ENCODE results near the gene BEGAIN.

BEGAIN gene

GRCh38 chr14:100567877-100568163 lies 19.4 kb downstream of the BEGAIN start:
- peaks cover 21% of the 10 kb centered on the region for H3K4me1 ChIP-seq (ENCODE audit: insufficient read depth, low read length)
- H3K4me3 ChIP-seq (ENCODE audit: low read depth in 1 of 2, low read length in 2 of 2) = no peak overlapping the region
- no peaks in the 10 kb centered on the region for H3K36me3 ChIP-seq (ENCODE audit: insufficient read depth, low read length)
- H3K27ac ChIP-seq (ENCODE audit: low read length) = no peak overlapping the region
- no peak for ATAC-seq (ENCODE audit: insufficient read depth, low read depth)
- H3K9ac ChIP-seq (ENCODE audit: low read depth, low read length) = no peak overlapping the region
- no peak for TF ChIP-seq EZH2 (IDR thresholded peaks at IDR 0.05; ENCODE audit: borderline replicate concordance, low read depth, low read length, severe bottlenecking)
- no peak for TF ChIP-seq CTCF (IDR thresholded peaks at IDR 0.05; ENCODE audit: borderline replicate concordance, extremely low read depth, low read length, poor library complexity, severe bottlenecking)
- no peak overlapping the region for H3K4me2 ChIP-seq (ENCODE audit: insufficient read depth, low read length)
- H3K9me3 ChIP-seq (ENCODE audit: insufficient read depth, low read length, severe bottlenecking) = no peaks in the 10 kb centered on the region
- DNase-seq = no peak
- peaks cover 31% of the 10 kb centered on the region for H3K27me3 ChIP-seq (ENCODE audit: insufficient read depth, low read length, poor library complexity)
- peaks cover 8% of the 10 kb centered on the region; the same call in 1 of the 2 replicates for H4K20me1 ChIP-seq (ENCODE audit: insufficient read depth, low read length)
- no peaks in the 10 kb centered on the region for H3K79me2 ChIP-seq (ENCODE audit: insufficient read depth, low read length)
- no peak overlapping the region for H2AFZ ChIP-seq (ENCODE audit: low read depth, low read length)

- H2AFZ ChIP-seq (ENCODE audit: low read depth, low read length) = no peak overlapping the region
- peaks cover 31% of the 10 kb centered on the region for H3K27me3 ChIP-seq (ENCODE audit: insufficient read depth, low read length, poor library complexity)
Measured at GRCh38 chr14:100567009-100567876, 20.0 kb downstream of the BEGAIN start.

GRCh38 chr14:100566586-100566985 lies 20.6 kb downstream of the BEGAIN start:
- Histone ChIP-seq H3K27ac (ENCODE audit: low read length) (no peak overlapping the region), H3K4me2 (ENCODE audit: insufficient read depth, low read length) (no peak overlapping the region), H3K36me3 (ENCODE audit: insufficient read depth, low read length) (no peaks in the 10 kb centered on the region), H3K9me3 (ENCODE audit: insufficient read depth, low read length, severe bottlenecking) (no peaks in the 10 kb centered on the region), H3K9ac (ENCODE audit: low read depth, low read length) (no peak overlapping the region), H3K4me1 (ENCODE audit: insufficient read depth, low read length) (peaks cover 8% of the 10 kb centered on the region), H3K4me3 (ENCODE audit: low read depth in 1 of 2, low read length in 2 of 2) (no peak overlapping the region), H2AFZ (ENCODE audit: low read depth, low read length) (no peak overlapping the region), H3K27me3 (ENCODE audit: insufficient read depth, low read length, poor library complexity) (peaks cover 31% of the 10 kb centered on the region), H4K20me1 (ENCODE audit: insufficient read depth, low read length) (peaks cover 8% of the 10 kb centered on the region; the same call in 1 of the 2 replicates), H3K79me2 (ENCODE audit: insufficient read depth, low read length) (no peaks in the 10 kb centered on the region)
- ATAC-seq (ENCODE audit: insufficient read depth, low read depth) = no peak
- TF ChIP-seq CTCF (IDR thresholded peaks at IDR 0.05; ENCODE audit: borderline replicate concordance, extremely low read depth, low read length, poor library complexity, severe bottlenecking) (no peak), EZH2 (IDR thresholded peaks at IDR 0.05; ENCODE audit: borderline replicate concordance, low read depth, low read length, severe bottlenecking) (no peak)
- DNase-seq = no peak

More at GRCh38 chr14:100567009-100567876, 20.0 kb downstream of the BEGAIN start:
- DNase-seq (peak; percentile 32), ATAC-seq (ENCODE audit: insufficient read depth, low read depth) (peak; percentile 18; the same call in 1 of the 3 replicates)
- H3K4me3 ChIP-seq (ENCODE audit: low read depth in 1 of 2, low read length in 2 of 2) = no peak overlapping the region
- H3K79me2 ChIP-seq (ENCODE audit: insufficient read depth, low read length) = no peaks in the 10 kb centered on the region
- TF ChIP-seq EZH2 (IDR thresholded peaks at IDR 0.05; ENCODE audit: borderline replicate concordance, low read depth, low read length, severe bottlenecking) (peak; percentile 37), CTCF (IDR thresholded peaks at IDR 0.05; ENCODE audit: borderline replicate concordance, extremely low read depth, low read length, poor library complexity, severe bottlenecking) (no peak)
- H3K4me2 ChIP-seq (ENCODE audit: insufficient read depth, low read length) = no peak overlapping the region
- H3K9ac ChIP-seq (ENCODE audit: low read depth, low read length) = no peak overlapping the region
- H3K4me1 ChIP-seq (ENCODE audit: insufficient read depth, low read length) = peaks cover 15% of the 10 kb centered on the region
- H3K36me3 ChIP-seq (ENCODE audit: insufficient read depth, low read length) = no peaks in the 10 kb centered on the region
- H3K9me3 ChIP-seq (ENCODE audit: insufficient read depth, low read length, severe bottlenecking) = no peaks in the 10 kb centered on the region
- H3K27ac ChIP-seq (ENCODE audit: low read length) = no peak overlapping the region
- H4K20me1 ChIP-seq (ENCODE audit: insufficient read depth, low read length) = peaks cover 8% of the 10 kb centered on the region; the same call in 1 of the 2 replicates

Measured in DND-41 (cell line).